Measurements from ENCODE around the gene PAH. TPM values are rescaled to one million over a fixed set of nuclear protein-coding genes. Genes with fewer than 3 reads are reported as not detected.

Gene PAH
- total and polyA plus RNA-seq, 10 of the 15 experiments (the other 5 are each of a cell fraction or from before 2014, with no cell fraction given): 0.20 to 4.8 (median 0.55) TPM; not detected in 1

GRCh38 chr12:102891756-102892155 is 25.3 kb downstream of the PAH start (continued):
- TF ChIP-seq ZBTB33 (IDR thresholded peaks at IDR 0.05) (no peak), SIX5 (IDR thresholded peaks at IDR 0.05; ENCODE audit: low read depth, low read length, severe bottlenecking) (no peak), CHD4 (IDR thresholded peaks at IDR 0.05) (no peak), FOS (IDR thresholded peaks at IDR 0.05; ENCODE audit: borderline replicate concordance, extremely low read depth, insufficient read length) (no peak), MEF2B (IDR thresholded peaks at IDR 0.05; ENCODE audit: partially characterized antibody, poor library complexity, severe bottlenecking) (no peak), DPF2 (IDR thresholded peaks at IDR 0.05) (no peak), CBFB (IDR thresholded peaks at IDR 0.05; ENCODE audit: low read depth) (no peak), JUND (IDR thresholded peaks at IDR 0.05; ENCODE audit: low read depth, low read length) (no peak), NFXL1 (IDR thresholded peaks at IDR 0.05; ENCODE audit: borderline replicate concordance) (no peak), NR2C1 (IDR thresholded peaks at IDR 0.05) (no peak), BHLHE40 (IDR thresholded peaks at IDR 0.05; ENCODE audit: borderline replicate concordance in 1 of 2, low read depth in 2 of 2, low read length in 1 of 2) (no peak)

- ChIA-PET SMC1A (ENCODE audit: uncharacterized antibody, unreplicated experiment) (interaction anchor here (1.1 to 2.3 kb wide), 5 partner anchors 10 to 660 kb away, joined by 3 to 9 read pairs (median 5); no protein-coding TSS in a partner anchor), CTCF (interaction anchor here (1.1 to 2.3 kb wide), 5 partner anchors 9 to 660 kb away, joined by 3 to 12 read pairs (median 4); no protein-coding TSS in a partner anchor), RAD21 (ENCODE audit: unreplicated experiment) (interaction anchor here (1.1 to 1.5 kb wide), 3 partner anchors 9 to 661 kb away, joined by 3 to 4 read pairs (median 4); no protein-coding TSS in a partner anchor), POLR2A (no interaction called here)
- Histone ChIP-seq H3K36me3 (ENCODE audit: control insufficient read depth in 2 of 2, insufficient read depth in 2 of 2, low read length in 1 of 2) (no peaks in the 10 kb centered on the region), H3K27ac (ENCODE audit: control insufficient read depth, insufficient read depth) (no peak overlapping the region), H2AFZ (ENCODE audit: control insufficient read depth, low read depth, low read length) (no peak overlapping the region), H3K79me2 (ENCODE audit: control insufficient read depth, insufficient read depth, low read length) (no peaks in the 10 kb centered on the region), H3K4me1 (ENCODE audit: control insufficient read depth, insufficient read depth, low read length) (no peaks in the 10 kb centered on the region), H3K4me3 (no peak overlapping the region), H3K9me3 (replicated peaks; ENCODE audit: control insufficient read depth, insufficient read depth, low read length) (no peaks in the 10 kb centered on the region), H4K20me1 (ENCODE audit: control insufficient read depth, insufficient read depth) (no peaks in the 10 kb centered on the region), H3K4me2 (ENCODE audit: control insufficient read depth, insufficient read depth) (no peak overlapping the region), H3K27me3 (replicated peaks in 1 of 2; ENCODE audit: control insufficient read depth in 2 of 2, insufficient read depth in 2 of 2, low read length in 1 of 2) (0 out of 4 replicates have a peak, but pooled peaks cover 0 to 2% of the 10 kb centered on the region in 2 experiments), H3K9ac (ENCODE audit: control insufficient read depth, insufficient read depth, low read length) (no peak overlapping the region)
- in situ Hi-C loops (cut with MboI) (loop anchor here (5.0 kb wide), 1 partner anchor 659 kb away; no protein-coding TSS in a partner anchor), intact Hi-C loops (cut with micrococcal nuclease; ENCODE audit: unreplicated experiment) (loop anchor here (10.0 kb wide), 1 partner anchor 226 kb away; no protein-coding TSS in a partner anchor)
- FAIRE-seq: no peak
- BruUV-seq (replicated peaks): no TSS peak
- TF ChIP-seq TBL1XR1 (IDR thresholded peaks at IDR 0.05; ENCODE audit: low read depth, low read length) (no peak), SPI1 (IDR thresholded peaks at IDR 0.05; ENCODE audit: borderline replicate concordance, insufficient read depth, low read depth, low read length) (no peak), CHD4 (IDR thresholded peaks at IDR 0.05) (no peak), KDM1A (IDR thresholded peaks at IDR 0.05; ENCODE audit: borderline replicate concordance) (no peak), RBBP5 (conservative IDR thresholded peaks at IDR 0.05) (no peak), IRF4 (IDR thresholded peaks at IDR 0.05; ENCODE audit: low read depth, low read length) (no peak), SIN3A (IDR thresholded peaks at IDR 0.05; ENCODE audit: low read depth, low read length) (no peak), PBX3 (IDR thresholded peaks at IDR 0.05; ENCODE audit: insufficient replicate concordance, low read depth, low read length) (no peak), SMARCA5 (IDR thresholded peaks at IDR 0.05) (no peak), RB1 (IDR thresholded peaks at IDR 0.05; ENCODE audit: borderline replicate concordance) (no peak), RUNX3 (IDR thresholded peaks at IDR 0.05; ENCODE audit: low read length) (no peak), MTA3 (IDR thresholded peaks at IDR 0.05; ENCODE audit: borderline replicate concordance, low read length) (no peak)
- WGBS (ENCODE audit: insufficient coverage, insufficient replicate concordance, low lambda C conversion rate, missing lambda C conversion rate): 0% methylated on average over 1 of the region's 1 CpG
- no peak for DNase-seq (ENCODE audit: low read depth, low spot score)
- ATAC-seq: no peak
Measured at GRCh38 chr12:102888511-102888910, 28.5 kb downstream of the PAH start.

Measured in GM12878 (cell line).